Heart left ventricle (tissue), 13 donors: Measurements from ENCODE around the gene CDH24.

Experiments used
- POLR2A ChIP-seq, 2 donors: fragments of 450-650 bp; IDR thresholded peaks; one replicate each; pipeline ENCODE4 v1.6.1; 2017; ENCODE audit warnings: antibody characterized with exemption in 2 of 2, mild to moderate bottlenecking in 2 of 2, moderate library complexity in 2 of 2
- TF ChIP-seq, protein P1 (sequence below), 12 donors: fragments of 200-600 bp; sonication (generic) in 4 of 12; IDR thresholded peaks; one replicate each; pipeline versions ENCODE4 v1.5.0 to v1.8.0; 2018 to 2022; ENCODE audit warnings: antibody characterized with exemption in 12 of 12, mild to moderate bottlenecking in 5 of 12
- donor health status: ischemic (EF 13 %, LVEDD 7.1; RV severe dilation, severe dysfunction).
- donor health status: DM: no; HTN: yes; CAD: no.
- donor health status: DM: no; HTN: no; CAD: no.
- donor health status: ischemic (EF 25% LVEDD 6.9; RV normal size, moderate dysfunction).
- donor health status: ischemic (EF 25% LVEDD 5.7; RV mildly dilated, moderate dysfunction).
- donor health status: ischemic (EF 35%, LVEDD 5.7; RV mildly dilated, moderate dysfunction).
- donor health status: nonischemic (EF 11% LVEDD 7.7; RV severe dilation, severe dysfunction).
- donor health status: DM: yes; HTN: yes; CAD: no.
- donor health status: PGD.
- donor health status: ischemic (EF 29% LVEDD 5.4; RV normal size, mild dysfunction).
- donor health status: nonischemic (EF 23%, LVEDD 6.1; RV moderate dilation, normal function).

DNA sequence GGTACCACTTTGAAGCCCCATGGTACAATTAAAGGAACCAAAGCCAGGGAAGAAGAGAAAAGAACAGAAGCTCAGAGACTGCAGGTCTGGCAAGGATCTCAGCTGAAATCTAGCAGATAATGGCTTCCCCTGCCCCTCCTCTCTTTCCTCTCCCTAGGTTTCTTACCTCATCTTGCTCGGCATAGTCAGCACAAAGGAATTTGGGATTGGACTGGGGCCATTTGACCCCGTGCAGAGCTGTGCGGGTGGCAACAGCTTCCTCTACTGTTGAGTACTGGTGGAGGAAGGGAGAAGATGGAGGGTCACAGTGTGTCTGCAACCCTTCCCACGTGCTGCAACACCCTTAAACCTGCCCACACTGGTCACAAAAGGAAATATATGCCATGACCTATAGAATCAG lies 4.7 kb upstream of the CDH24 start:
- TF ChIP-seq POLR2A (IDR thresholded peaks at IDR 0.05), result no peak
- TF ChIP-seq, protein P1, sequence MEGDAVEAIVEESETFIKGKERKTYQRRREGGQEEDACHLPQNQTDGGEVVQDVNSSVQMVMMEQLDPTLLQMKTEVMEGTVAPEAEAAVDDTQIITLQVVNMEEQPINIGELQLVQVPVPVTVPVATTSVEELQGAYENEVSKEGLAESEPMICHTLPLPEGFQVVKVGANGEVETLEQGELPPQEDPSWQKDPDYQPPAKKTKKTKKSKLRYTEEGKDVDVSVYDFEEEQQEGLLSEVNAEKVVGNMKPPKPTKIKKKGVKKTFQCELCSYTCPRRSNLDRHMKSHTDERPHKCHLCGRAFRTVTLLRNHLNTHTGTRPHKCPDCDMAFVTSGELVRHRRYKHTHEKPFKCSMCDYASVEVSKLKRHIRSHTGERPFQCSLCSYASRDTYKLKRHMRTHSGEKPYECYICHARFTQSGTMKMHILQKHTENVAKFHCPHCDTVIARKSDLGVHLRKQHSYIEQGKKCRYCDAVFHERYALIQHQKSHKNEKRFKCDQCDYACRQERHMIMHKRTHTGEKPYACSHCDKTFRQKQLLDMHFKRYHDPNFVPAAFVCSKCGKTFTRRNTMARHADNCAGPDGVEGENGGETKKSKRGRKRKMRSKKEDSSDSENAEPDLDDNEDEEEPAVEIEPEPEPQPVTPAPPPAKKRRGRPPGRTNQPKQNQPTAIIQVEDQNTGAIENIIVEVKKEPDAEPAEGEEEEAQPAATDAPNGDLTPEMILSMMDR (IDR thresholded peaks at IDR 0.05), result no peak
